HUDEP-2 (cell line): ENCODE data around the gene ETV6.

Source experiments
- DNase-seq, 76 experiments: peaks; one replicate each; lab custom pipeline; 2025; ENCODE audit not compliant: unreplicated experiment in 76 of 76; lab: John Stamatoyannopoulos, UW

The ETV6 gene

DNA sequence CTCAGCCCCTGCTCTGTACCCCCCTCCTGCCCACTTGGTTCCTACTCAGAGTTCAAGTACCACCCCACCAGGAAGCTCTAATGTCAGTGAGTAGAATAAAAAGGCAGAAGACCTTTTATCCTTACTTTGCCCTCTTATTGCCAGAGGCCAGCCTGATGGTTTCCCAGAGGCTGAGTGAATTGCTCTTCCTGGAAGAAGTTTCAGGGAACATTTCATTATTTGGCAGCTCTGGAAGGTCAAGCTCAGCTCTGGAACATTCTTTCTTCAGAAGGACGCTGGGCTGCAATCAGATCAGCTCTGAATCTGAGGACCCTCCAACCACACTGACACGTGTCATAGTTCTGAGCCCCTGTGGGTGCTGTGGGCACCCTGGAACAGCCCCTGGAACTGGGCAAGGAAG, 188.9 kb downstream of the ETV6 start:
- no peak for DNase-seq

DNA sequence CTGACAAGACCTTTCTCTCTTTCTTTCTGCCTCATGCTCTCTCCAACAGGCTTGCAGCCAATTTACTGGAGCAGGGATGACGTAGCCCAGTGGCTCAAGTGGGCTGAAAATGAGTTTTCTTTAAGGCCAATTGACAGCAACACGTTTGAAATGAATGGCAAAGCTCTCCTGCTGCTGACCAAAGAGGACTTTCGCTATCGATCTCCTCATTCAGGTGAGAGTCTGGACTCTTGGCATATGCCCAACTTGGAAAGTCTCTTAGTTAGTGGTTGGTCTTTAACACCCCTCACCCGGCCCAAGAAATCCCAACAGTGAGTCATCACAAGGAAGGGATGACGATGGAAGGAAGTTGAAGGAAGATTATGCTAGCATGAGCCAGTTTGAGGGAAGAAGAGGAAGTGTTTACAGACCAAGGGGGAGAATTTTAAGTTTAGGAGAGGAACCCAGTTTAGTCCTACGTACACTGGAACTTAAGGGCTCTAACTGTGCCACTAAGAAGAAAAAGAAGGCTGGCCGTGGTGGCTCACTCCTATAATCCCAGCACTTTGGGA, 189.7 kb downstream of the ETV6 start:
- peak in 1 of 76 experiments; percentile 3 for DNase-seq

DNA sequence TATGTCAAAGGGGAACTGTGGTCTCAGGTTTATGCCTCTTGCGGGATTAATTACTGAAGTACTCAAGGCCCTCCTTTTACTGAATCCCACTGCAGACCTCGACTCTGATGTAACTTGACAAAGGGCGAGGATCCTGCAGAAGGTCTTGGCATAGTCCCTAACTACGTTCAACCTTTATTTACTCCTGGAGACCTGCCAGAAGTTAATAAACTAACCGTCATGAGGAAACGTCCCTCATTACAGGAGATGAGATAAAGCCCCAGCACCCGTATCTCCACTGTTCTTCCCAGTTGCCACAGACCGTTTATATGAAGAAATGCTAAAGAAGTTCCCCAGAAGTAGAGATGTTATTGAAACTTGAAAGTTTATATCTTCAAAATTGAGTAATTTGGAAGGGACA, 190.9 kb downstream of the ETV6 start:
- peak in 16 of 76 experiments; percentile 1 to 68 (median 14) for DNase-seq

DNA sequence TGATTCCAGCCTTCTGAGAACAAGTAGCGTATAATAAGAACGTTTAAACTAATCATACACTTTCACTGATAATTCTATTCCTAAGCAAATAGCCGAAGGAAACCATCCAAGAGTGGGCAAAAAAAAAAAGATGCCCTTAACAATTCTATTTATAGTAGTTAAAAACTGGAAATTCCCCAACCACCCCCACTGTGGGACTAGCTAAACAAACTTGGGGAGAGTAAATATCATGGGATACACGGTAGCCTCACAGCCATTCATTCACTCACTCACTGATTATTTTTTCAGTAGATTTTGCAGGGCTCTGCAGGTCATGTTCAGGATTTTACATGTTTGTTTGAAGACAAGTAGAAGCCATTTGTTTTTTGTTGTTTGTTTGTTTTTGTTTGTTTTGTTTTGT, 197.0 kb downstream of the ETV6 start:
- no peak for DNase-seq

DNA sequence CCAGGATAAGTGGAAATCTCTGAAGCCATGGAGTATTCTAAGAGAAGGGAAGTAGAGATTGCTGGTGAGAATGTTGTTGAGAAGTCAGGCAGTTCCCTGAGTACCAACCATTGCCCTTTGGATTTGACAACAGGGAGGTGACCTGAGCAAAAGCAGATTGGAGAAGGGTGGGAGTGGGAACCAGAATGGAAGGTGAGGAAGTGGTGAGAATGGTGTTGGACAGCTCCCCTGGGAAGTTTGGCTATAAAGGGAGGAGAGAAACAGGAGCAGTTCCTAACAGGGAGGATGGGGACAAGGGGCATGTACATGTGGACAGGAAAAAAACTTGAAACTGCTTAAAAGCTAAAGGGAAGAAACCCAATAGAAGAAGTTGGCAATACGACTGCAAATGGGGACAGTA, 198.1 kb downstream of the ETV6 start:
- no peak for DNase-seq

DNA sequence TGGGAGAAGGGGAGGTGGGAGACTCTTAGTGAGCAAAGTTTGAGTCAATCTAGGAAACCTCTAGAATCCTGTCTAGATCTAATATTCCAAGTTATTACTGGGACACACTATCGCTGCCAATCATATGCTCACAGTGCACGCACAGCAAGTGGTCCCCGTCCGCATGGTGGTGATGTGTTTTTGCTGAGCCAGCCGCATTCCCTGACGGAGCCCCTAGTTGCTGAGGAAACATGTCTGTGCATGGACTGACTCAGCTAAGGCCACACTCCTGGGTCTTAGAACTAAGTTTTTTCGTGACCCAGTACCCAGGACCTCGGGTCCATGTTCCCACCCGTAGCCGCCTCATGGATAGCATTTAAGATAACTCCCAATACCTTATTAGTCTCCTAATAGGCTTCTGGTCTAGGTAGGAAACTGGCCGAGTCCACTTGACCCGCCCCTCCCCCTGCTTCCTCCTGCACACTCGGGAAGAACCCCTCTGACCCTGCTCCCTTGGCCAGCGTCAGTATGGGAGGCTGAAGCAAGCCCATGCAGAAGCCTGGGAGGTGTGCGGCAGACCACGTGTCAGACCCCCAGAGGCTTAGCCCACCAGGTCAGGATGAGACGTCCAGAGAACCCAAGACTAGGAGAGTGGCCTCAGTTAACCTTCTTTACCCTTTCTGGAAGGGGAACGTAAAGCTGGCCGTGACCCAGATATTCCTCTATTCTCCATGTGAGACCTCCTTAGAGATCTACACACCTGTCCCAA, 200.5 kb downstream of the ETV6 start:
- no peak for DNase-seq

DNA sequence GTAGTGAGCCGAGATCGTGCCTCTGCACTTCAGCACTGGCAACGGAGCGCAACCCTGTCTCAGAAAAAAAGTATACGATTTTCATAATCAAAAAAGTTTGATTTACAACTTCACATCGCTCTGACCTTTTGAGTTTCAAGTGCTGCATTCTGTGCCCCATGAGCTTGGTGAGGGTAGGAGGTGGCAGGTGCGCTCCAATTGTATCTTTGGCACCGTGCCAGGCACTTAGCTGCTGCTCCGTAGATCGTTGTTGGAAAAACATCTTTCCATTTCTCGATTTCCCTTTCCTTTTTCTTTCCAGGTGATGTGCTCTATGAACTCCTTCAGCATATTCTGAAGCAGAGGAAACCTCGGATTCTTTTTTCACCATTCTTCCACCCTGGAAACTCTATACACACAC, 203.7 kb downstream of the ETV6 start:
- no peak for DNase-seq

DNA sequence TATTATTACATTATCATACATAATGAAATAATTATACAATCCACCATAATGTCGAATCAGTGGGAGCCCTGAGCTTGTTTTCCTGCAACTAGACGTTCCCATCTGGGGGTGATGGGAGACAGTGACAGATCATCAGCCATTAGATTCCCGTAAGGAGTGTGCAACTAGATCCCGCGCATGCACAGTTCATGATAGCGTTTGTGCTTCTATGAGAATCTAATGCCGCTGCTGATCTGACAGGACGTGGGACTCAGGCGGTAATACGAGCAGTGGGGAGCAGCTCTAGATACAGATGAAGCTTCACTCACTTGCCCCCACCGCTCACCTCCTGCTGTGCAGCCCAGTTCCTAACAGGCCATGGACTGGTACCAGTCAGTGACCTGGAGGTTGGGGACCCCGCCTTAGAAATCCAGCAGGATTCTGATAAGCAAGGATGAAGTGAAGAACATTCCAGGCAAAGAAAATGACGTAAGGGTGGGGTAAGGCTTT, 204.6 kb downstream of the ETV6 start:
- no peak for DNase-seq

DNA sequence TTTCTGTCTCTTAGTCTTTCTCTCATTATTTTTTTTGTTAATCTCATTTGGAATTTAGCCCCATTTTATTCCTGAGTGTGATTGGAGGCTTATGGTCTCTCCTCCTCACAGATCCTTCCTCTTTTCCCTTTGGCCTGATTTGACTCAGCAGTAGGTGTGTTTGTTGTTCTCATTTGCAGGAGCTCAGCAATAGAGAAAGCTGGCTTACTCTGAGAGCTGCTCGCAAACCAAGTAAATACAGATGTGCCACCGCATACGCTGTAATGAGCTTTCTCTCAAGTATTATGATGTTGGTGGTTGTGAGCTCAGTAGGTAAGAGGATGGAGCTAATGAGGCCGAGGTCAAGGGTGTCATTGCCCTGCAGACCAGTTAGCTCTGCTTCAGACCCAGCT, 206.5 kb downstream of the ETV6 start:
- no peak for DNase-seq

DNA sequence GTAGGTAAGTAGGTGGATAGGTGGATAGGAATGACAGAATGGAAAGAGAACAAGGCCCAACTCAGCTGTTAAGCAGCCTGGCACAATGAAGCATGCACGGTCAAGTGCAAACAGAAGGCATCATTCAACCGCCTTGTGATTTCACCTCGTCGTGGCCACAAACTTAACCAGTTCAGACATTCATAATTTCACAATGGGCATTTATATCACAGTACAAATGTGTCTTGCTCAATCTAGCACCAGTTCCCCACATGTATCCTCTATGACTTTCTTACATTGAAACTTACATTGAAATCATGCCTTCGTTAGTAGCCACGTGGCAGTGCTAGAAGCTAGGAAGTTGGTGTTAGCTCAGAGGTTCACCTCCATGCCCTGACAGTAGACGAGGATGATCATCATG, 207.5 kb downstream of the ETV6 start:
- no peak for DNase-seq

DNA sequence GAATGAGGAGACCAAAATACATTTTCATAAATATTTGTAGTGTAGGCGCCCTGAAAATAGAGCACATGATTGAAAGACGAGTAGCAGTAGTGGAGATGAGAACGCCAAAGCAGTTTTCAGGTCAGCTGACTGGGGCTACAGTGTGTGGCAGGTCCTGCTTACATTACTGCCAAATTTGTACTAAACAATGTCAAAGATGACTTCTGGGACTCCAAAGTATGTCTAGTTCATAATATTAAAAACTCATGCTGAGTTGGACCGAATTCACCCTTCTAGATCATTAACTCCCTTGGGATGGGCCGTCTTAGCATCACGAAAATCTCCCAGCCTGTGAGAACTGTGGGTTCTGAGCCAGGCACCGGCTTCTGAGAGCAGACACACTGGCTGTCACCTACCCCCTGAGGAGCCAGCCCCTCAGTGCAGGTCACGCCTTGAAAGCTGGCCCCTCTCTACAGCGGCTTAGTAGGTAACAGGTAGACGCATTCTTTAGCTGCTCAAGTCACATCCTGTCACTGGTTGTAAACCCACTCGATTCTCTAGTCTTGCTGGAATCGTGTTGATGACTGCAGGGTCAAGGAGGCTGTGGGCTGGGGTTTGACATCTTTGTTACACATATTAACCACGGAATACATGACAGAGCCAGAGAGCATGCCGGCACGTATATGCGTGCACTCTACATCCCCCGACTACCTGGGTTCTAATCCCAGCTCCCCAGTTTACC, 210.4 kb downstream of the ETV6 start:
- no peak for DNase-seq

DNA sequence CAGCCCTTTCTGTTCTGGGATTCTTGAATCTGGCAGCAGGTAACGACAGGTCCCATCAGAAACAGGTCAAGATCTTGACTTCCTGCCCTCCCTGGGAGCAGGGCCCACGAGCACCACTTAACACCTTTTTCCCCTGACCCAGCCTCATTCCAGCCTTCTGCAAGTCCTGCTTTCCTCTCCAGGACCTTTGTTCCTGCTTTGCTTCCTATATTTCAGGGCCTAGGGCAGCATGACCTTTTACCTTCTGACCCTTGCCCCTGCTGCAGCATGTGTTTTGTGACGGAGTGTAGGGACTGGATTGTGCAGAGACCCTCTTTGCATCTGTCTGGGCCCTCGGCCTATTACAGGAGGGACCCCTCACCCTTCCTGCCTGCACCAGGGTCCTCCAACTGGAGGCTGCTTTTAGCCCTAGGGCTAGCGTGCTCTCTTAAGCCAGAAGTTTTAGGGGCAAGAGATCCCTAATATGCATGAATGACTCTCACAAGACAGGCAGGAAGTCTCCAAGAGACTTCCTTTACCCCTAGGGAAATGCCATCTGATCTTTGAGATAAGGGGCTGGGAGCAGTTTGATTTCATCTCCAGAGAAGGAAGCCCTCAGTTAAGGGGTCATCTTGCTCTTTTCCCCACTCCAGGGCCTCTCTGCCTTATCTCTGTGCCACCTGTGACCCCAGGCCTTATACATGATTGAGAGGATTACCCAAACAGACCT, 211.8 kb downstream of the ETV6 start:
- DNase-seq, result no peak

DNA sequence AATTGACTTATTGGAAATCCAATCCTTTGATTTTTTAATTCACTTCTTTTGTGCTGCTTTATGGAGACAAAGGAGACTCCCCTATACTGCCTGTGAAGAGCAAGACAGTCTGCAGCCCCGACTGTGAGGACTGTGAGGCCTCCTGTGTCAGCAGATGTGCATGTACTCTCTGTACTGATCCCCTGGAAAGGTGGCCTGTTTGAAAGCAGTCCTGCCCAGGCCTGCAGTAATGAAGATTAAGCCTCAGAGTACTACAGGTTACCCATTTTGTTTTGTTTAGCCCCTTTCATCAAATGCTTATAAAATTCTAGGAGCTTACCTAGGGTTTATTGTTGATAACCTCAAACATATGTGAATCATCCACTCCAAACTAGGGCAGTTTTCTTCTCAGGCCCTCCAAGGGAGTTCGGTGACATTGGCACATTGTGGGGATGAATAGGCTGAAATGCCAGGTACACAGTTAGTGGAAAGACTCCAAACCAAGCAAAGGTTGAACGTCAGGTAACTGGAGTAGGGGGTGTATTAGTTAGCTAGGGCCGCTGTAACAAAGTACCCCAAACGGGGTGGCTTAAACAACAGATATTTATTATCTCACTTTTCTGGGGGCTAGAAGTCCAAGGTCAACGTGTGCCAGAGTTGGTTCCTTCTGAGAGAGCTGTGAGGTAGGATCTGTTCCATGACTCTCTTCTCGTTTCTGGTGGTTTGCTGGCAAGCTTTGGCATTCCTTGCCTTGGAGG, 212.6 kb downstream of the ETV6 start:
- DNase-seq, result no peak

DNA sequence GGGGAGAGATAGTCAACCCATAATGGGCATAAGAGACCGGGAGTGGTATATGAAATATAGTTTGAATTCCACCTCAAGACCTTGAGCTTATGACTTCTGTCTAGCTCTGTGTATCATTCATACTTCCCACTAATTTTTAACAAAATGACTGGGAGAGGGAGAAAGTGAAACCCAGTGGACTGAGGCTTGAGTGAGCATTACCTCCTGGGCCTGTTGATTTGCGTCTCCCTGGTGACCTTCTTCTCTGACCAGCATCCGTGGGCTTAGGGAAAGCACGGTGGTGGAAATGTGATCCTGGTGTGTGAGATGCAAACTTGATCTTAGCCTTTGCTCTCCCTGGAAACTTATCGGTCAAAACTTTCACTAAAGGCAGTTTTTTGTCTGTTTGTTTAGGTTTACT, 213.3 kb downstream of the ETV6 start:
- DNase-seq, result no peak

DNA sequence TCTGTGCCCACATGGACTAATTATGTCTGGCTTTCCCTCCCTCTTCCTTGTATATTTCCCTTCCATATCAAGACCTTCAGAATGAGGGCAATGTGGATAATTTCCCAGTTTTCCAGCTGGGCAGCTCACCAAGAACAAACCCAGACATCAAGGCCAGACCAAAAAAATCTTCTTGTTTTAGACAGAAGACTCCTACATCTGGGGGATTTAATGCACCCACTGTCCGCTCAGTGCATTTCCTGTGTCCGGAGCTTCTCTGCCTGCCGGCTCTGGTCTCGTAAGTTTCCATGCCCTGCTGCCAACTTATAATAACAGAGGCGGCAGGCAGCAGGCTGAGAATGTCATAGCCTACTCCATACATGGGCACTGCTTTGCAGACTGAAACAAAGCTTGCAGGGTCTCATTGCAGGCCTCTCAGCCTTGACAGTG, 214.0 kb downstream of the ETV6 start:
- DNase-seq, result no peak

DNA sequence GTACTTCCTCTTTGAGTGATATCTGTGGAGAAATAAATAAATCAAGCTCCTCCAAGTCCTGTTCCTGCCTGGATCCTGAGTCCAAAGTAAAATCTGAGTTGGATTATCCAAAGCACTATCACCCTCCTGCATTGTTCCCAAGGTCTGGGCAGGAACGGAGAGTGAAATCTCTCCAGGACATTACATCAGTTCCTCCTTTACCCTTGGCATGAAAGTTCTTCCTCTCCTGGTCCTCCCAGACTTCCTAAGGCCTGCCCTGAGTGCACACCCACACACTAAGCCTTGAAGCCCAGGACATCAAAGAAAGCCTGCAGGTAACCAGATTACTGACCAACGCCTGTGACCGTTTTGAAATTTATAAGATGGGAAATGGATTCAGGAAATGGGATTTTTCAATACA, 214.5 kb downstream of the ETV6 start:
- no peak for DNase-seq

DNA sequence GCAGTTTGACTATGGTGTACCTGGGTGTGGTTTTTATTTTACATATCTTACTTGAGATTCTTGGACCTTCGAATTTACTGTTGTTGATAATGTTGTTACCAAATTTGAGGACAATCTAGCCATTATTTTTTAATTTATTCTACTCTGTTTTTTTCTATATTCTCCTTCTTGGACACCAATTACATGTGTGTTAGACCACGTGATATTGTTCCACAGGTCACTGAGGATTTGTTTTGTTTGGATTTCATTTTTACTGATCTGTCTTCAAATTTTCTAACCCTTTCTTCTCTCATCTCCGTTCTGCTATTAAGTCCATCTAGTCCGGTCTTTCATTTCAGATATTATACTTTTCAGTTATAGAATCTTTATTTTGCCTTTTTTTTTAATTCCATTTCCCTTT, 216.3 kb downstream of the ETV6 start:
- DNase-seq, result no peak

DNA sequence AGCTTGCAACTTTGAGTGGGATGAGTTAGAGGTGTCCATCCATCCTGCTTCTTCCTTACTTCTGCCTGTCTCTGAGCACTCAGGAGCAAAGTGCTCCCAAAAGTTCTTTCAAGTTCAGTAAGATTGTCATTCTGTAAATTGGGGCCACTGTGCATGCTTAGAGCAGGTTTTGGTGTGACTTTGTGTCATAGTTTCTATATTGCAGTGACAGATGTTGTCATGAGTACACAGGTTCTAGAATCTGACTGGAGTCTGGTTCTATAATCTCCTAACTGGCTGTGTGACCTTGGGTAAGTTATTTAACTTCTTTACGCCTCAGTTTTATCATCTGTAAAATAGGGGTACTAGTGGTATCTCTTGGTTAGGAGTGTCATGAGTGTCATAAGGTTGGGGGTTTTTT, 218.6 kb downstream of the ETV6 start:
- no peak for DNase-seq

DNA sequence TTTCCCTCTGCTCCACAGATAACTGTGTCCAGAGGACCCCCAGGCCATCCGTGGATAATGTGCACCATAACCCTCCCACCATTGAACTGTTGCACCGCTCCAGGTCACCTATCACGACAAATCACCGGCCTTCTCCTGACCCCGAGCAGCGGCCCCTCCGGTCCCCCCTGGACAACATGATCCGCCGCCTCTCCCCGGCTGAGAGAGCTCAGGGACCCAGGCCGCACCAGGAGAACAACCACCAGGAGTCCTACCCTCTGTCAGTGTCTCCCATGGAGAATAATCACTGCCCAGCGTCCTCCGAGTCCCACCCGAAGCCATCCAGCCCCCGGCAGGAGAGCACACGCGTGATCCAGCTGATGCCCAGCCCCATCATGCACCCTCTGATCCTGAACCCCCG, 219.9 kb downstream of the ETV6 start:
- DNase-seq, result no peak

DNA sequence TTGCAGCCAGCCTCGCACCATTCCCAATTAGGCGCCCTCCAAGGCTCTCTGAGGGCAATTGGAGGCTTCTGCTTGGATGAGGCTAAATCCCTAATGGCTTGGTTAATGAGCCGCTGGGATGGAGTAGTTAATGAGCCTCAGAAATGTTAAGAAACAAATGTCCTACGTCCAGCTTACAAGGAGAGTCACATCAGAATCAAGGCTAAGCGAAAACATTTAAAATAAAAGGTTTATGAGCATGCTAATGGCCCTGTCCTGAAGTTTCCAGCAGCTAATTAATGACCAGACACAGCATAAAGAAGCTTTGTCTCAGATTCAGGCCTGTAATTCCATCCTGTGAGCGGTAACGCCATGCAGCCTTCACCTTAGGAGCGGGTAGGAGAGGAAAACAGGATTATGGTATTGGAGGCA, 220.6 kb downstream of the ETV6 start:
- no peak for DNase-seq

DNA sequence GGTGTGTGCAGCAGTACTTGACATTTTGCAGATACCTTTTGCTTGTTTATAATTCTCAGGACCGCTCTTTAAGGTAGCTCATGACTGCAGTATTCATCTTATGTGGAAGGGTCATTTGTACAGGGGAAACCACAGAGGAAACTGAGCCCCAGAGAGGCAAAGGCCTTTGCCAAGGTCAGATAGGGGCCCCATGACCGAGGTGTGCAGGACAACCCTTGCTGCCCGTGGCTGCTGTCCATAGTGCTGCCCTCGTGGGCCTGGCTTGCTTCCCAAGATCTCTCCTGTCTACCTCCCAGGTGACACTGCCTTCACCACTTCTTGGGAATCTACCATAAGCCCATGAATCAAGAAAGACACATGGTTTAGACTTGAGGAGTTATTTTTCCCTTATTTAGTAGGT, 222.6 kb downstream of the ETV6 start:
- DNase-seq, result no peak
